Heart left ventricle (tissue), 13 donors: ENCODE data around the gene PTRH1.

ENCODE experiments used
- CTCF ChIP-seq, 12 donors: fragments of 200-600 bp; sonication (generic) in 4 of 12; IDR thresholded peaks; one replicate each; pipeline versions ENCODE4 v1.5.0 to v1.8.0; 2018 to 2022; ENCODE audit warnings: antibody characterized with exemption in 12 of 12, mild to moderate bottlenecking in 5 of 12
- POLR2A ChIP-seq, 2 donors: fragments of 450-650 bp; IDR thresholded peaks; one replicate each; pipeline ENCODE4 v1.6.1; 2017; ENCODE audit warnings: antibody characterized with exemption in 2 of 2, mild to moderate bottlenecking in 2 of 2, moderate library complexity in 2 of 2
- donor health status: ischemic (EF 13 %, LVEDD 7.1; RV severe dilation, severe dysfunction).
- donor health status: DM: no; HTN: yes; CAD: no.
- donor health status: DM: no; HTN: no; CAD: no.
- donor health status: ischemic (EF 25% LVEDD 6.9; RV normal size, moderate dysfunction).
- donor health status: ischemic (EF 25% LVEDD 5.7; RV mildly dilated, moderate dysfunction).
- donor health status: ischemic (EF 35%, LVEDD 5.7; RV mildly dilated, moderate dysfunction).
- donor health status: nonischemic (EF 11% LVEDD 7.7; RV severe dilation, severe dysfunction).
- donor health status: DM: yes; HTN: yes; CAD: no.
- donor health status: PGD.
- donor health status: ischemic (EF 29% LVEDD 5.4; RV normal size, mild dysfunction).
- donor health status: nonischemic (EF 23%, LVEDD 6.1; RV moderate dilation, normal function).

GRCh38 chr9:127722055-127722745 is 6.7 kb upstream of the PTRH1 start:
- TF ChIP-seq CTCF (IDR thresholded peaks at IDR 0.05) (no peak), POLR2A (IDR thresholded peaks at IDR 0.05) (no peak)
